Astrocyte (in vitro differentiated cells and primary cell): ENCODE measurements around the gene TMPRSS13.

Experiments
- EZH2 ChIP-seq: IDR thresholded peaks from 2 replicates; pipeline ENCODE4 v1.6.1; 2012; ENCODE audit warnings: mild to moderate bottlenecking, low read length, inconsistent platforms; ENCODE audit not compliant: insufficient read depth
- TF ChIP-seq, protein P1 (sequence below): IDR thresholded peaks from 2 replicates; pipeline ENCODE4 v1.5.1; 2011; ENCODE audit warnings: low read depth, mild to moderate bottlenecking, inconsistent platforms, low read length, moderate library complexity; ENCODE audit not compliant: insufficient read depth

DNA sequence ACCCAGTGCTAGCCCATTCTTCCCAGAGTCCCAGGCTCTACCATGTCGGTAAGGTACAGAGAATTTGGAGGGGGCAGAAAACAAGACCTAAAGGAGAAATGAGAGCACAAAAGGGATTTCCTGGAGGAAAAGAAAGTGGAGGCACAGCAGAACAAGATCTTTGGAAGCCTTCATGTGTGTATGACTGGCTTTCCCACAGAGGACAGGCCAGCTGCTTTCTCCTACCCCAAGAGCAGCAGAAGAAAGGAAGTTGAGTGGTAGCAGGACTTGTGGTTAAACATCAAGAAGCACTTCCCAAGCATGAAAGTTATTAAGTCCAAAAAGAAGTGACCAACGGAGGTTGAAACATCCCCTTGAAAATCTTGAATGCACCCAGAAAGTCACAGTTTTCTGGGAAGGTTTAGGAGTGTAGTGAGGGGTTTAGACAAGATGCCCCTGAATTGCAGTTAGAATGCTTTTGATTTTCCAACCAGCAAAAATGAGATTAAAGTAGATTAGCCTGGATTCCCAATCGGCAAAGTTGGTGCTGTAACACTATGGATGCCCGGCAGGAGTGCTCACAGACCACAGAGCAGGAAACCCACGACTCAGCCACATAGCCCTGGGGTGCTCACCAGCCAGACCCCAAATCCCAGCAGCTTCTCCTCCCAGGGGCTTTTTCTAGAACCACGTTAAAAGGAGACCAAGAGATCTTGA, 608 bp downstream of the TMPRSS13 start:
- TF ChIP-seq, protein P1, sequence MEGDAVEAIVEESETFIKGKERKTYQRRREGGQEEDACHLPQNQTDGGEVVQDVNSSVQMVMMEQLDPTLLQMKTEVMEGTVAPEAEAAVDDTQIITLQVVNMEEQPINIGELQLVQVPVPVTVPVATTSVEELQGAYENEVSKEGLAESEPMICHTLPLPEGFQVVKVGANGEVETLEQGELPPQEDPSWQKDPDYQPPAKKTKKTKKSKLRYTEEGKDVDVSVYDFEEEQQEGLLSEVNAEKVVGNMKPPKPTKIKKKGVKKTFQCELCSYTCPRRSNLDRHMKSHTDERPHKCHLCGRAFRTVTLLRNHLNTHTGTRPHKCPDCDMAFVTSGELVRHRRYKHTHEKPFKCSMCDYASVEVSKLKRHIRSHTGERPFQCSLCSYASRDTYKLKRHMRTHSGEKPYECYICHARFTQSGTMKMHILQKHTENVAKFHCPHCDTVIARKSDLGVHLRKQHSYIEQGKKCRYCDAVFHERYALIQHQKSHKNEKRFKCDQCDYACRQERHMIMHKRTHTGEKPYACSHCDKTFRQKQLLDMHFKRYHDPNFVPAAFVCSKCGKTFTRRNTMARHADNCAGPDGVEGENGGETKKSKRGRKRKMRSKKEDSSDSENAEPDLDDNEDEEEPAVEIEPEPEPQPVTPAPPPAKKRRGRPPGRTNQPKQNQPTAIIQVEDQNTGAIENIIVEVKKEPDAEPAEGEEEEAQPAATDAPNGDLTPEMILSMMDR = no peak
- no peak for TF ChIP-seq EZH2
